Activated naive CD8-positive, alpha-beta T cell treated with anti-CD3 and anti-CD28 coated beads for 36 hours (primary cell): ENCODE results near the gene ZNF692. TPM values are rescaled to one million over a fixed set of nuclear protein-coding genes. Genes with fewer than 3 reads are reported as not detected.

Experiments used
- DNase-seq: peaks from one replicate; pipeline ENCODE4 v3.0.0; 2021
- H3K27ac Mint-ChIP-seq: one replicate; pipeline ENCODE4 v1.8.0; 2022; ENCODE audit warnings: mild to moderate bottlenecking, moderate library complexity, mixed read lengths
- H3K27me3 Mint-ChIP-seq: one replicate; pipeline ENCODE4 v1.8.0; 2022; ENCODE audit warnings: mild to moderate bottlenecking, mixed read lengths
- H3K36me3 Mint-ChIP-seq: one replicate; pipeline ENCODE4 v1.8.0; 2021; ENCODE audit warnings: mild to moderate bottlenecking, mixed read lengths
- H3K4me1 Mint-ChIP-seq: one replicate; pipeline ENCODE4 v1.8.0; 2021; ENCODE audit warnings: mixed read lengths
- H3K4me3 Mint-ChIP-seq: one replicate; pipeline ENCODE4 v1.8.0; 2022; ENCODE audit warnings: mild to moderate bottlenecking, moderate library complexity, mixed read lengths
- H3K9me3 Mint-ChIP-seq: one replicate; pipeline ENCODE4 v1.8.0; 2022; ENCODE audit warnings: mixed read lengths
- total RNA-seq, 2 experiments: library from RNA; stranded (reverse); gene quantifications; one replicate each; pipeline ENCODE4 v1.2.3, GENCODE V29; 2021

ZNF692 gene, protein sequence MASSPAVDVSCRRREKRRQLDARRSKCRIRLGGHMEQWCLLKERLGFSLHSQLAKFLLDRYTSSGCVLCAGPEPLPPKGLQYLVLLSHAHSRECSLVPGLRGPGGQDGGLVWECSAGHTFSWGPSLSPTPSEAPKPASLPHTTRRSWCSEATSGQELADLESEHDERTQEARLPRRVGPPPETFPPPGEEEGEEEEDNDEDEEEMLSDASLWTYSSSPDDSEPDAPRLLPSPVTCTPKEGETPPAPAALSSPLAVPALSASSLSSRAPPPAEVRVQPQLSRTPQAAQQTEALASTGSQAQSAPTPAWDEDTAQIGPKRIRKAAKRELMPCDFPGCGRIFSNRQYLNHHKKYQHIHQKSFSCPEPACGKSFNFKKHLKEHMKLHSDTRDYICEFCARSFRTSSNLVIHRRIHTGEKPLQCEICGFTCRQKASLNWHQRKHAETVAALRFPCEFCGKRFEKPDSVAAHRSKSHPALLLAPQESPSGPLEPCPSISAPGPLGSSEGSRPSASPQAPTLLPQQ
- total RNA-seq = 10 to 100 TPM; 59.1 to 62.2 TPM

DNA sequence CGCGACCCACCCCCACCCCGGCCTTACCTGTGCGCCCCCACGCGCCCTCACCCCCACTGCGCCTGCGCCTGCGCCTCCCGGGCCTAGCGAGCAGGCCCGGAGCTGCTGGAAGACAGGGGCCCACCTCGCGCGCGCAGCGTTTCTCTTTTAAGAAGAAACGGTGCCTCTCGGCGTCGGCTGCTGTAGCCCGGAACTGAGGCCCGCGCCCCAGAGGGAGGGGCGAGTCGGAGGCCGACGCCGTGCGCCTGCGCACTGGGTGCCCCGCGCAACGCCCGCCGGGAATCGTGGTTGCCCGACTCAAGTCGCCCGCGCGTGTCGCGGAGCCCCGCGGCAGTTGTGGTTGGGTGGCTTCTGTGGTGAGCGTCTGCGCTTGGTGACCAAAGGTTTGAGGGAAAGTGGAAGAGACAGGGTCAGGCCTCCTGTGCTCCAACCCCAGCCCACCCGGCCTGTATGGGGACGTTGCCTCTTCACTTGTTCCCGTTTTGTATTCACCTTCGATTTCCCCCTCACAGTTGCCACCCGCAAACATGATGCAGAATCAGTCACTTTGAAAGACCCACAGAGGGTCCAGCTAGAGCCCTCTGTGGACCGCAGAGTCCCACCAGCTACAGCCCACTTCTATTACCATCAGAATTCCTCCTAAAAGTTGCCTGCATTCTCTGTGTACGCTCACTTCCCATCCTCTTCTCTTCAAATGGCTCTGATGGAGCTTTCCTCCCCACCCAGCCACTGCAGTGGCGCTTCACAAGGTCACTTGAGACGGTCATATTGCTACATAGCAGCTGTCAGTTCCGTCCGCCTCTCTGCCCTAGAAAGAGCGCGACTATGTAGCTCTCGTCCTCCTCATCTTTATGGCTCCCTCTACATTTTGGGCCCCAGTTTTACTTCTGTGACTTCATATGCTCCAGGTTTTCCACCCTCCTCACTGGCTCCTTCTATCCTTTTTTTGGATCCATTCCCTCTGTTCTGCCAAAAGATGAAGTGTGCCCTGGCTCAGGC lies at the start of gene ZNF692:
Gene ZNF692 (minus strand): TSS at position 195 of the 999 bp plus-strand sequence. CDS start 776 bp downstream, outside the sequence.
- Mint-ChIP-seq H3K4me3 (peak within 1 kb of the TSS; percentile 95), H3K9me3 (no peaks in the 10 kb centered on the region), H3K4me1 (peaks cover 52% of the 10 kb centered on the region), H3K36me3 (peaks cover 31% of the 10 kb centered on the region), H3K27me3 (no peaks in the 10 kb centered on the region), H3K27ac (peak within 1 kb of the TSS; percentile 97)
- peak; percentile 97 for DNase-seq

DNA sequence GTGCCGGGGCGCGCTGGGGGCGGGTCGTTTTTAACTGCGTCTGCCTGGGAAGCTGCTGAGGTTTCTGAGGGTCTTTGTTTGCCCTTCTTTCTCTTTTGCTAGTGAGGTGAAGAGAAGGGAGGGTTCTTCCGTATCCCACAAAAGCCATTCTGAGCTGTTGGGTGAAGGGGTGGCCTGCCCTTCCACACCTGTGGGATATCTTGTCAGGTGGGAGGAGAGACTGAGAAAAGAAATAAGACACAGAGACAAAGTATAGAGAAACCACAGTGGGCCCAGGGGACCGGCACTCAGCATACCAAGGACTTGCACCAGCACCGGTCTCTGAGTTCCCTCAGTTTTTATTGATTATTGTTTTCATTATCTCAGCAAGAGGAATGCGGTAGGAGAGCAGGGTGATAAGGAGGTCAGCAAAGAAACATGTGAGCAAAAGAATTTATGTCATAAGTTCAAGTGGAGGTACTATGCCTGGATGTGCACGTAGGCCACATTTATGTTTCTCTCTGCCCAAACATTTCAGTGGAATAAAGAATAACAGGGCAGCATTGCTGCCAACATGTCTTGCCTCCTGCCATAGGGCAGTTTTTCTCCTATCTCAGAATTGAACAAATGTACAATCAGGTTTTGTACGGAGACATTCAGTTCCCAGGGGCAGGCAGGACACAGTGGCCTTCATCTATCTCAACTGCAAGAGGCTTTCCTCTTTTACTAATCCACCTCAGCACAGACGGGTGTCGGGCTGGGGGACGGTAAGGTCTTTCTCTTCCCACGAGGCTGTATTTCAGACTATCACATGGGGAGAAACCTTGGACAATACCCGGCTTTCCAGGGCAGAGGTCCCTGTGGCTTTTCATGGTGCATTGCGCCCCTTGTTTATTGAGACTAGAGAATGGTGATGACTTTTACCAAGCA lies 48.1 kb upstream of the ZNF692 start:
- peak overlapping the region; percentile 92 for H3K27ac Mint-ChIP-seq
- H3K9me3 Mint-ChIP-seq = no peaks in the 10 kb centered on the region
- H3K4me3 Mint-ChIP-seq = peak overlapping the region; percentile 96
- DNase-seq = no peak
- H3K27me3 Mint-ChIP-seq = no peaks in the 10 kb centered on the region
- peaks cover 19% of the 10 kb centered on the region for H3K4me1 Mint-ChIP-seq
- H3K36me3 Mint-ChIP-seq = peaks cover 1% of the 10 kb centered on the region

DNA sequence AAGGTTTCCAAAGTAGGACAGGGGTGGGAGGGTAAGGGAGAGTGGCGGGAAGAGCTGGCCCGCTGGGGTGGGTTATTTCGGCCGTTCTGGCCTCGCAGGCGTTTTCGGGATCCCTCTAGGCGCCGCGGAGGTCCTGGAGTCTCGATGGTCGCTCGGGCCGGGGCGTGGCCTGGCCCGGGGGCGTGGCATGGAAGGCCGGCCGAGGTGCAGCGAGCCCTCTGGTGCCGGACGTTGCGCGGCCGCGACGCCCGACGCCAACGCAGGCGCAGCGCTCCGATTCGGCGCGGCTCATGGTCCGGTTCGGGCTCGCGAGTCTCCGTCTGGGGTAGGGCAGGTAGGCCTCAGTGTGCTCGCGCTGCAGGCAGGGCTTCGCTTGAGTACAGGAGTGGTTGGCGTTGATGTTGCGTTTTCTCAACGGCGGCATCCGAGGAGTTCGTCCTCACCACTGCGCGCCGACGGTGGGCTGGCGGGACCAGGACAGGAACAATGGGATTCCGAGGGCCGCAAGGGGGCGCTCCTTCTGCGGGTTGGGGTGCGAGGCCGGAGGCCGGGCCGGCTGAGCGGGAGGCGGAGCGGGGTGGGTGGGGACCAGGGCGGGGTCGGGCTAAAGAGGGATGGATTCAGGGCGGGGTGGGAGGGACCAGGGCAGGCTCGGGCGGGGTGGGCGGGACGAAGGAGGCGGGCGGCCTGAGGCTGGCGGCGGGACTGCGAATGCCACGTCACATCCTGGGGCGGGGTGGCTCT lies 47.3 kb upstream of the ZNF692 start, which contains the start of gene PGBD2:
Gene PGBD2 (plus strand): TSS at position 227 of the 744 bp plus-strand sequence. CDS start 7,628 bp downstream, outside the sequence.
- Mint-ChIP-seq H3K9me3 (no peaks in the 10 kb centered on the region), H3K4me3 (peak within 1 kb of the TSS; percentile 96), H3K27ac (peak within 1 kb of the TSS; percentile 97), H3K27me3 (no peaks in the 10 kb centered on the region), H3K4me1 (peaks cover 19% of the 10 kb centered on the region), H3K36me3 (peaks cover 1% of the 10 kb centered on the region)
- peak; percentile 97 for DNase-seq

DNA sequence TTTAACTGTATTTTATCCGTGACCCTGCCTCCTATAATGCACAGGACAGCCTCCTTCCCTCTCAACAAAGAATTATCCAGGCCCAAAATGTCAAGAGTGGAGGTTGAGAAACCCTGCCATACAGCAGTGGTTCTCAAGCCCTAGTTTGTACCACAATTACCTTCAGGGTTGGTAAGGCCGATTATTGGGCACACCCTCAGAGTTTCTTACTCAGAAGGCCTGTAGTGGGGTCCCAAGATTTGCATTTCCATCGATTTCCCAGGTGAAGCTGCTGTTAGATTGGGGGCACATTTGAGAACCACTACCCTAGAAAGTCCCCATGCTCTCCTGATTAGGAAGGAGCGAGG lies 46.8 kb upstream of the ZNF692 start:
- H3K4me1 Mint-ChIP-seq = peaks cover 19% of the 10 kb centered on the region
- no peak for DNase-seq
- no peaks in the 10 kb centered on the region for H3K27me3 Mint-ChIP-seq
- peak overlapping the region; percentile 97 for H3K27ac Mint-ChIP-seq
- peak overlapping the region; percentile 94 for H3K4me3 Mint-ChIP-seq
- peaks cover 1% of the 10 kb centered on the region for H3K36me3 Mint-ChIP-seq
- no peaks in the 10 kb centered on the region for H3K9me3 Mint-ChIP-seq

DNA sequence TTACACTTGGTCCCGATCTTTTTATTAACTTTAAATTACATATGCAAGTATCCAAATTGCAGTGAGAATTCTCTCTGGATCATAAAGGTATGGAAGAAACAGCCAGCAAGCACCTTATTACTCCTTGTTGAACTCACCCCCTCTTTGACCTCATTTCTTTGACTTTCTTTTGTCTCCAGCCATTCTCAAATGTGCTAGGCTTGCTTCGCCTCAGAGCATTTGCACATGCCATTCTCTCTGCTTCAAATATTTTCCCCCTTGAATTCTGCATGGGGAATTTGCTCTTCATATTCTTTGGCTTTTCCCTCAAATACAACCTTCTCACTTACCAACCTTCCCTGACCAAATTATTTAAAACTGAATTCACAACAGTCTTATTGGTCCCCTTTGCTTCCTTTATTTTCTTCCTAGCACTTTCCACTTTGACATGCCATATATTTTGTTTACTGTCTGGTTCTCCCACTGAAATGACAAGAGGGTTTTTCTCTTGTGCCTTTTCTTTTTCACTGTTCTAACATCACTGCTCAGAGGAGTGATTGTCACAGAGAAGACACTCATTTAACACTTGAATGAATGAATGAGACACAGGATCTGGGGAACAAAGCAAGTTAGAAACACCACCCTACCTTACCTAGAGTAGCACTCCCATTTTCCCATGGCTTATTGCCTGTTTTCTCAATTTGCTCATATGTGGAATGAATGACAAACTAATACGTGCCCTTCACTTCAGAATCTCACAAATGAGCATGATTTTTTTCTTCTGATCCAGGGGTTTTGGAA lies 45.7 kb upstream of the ZNF692 start:
- Mint-ChIP-seq H3K27me3 (peaks cover 2% of the 10 kb centered on the region), H3K9me3 (no peaks in the 10 kb centered on the region), H3K27ac (no peak overlapping the region), H3K36me3 (peaks cover 1% of the 10 kb centered on the region), H3K4me1 (peaks cover 19% of the 10 kb centered on the region), H3K4me3 (no peak overlapping the region)
- DNase-seq = no peak

DNA sequence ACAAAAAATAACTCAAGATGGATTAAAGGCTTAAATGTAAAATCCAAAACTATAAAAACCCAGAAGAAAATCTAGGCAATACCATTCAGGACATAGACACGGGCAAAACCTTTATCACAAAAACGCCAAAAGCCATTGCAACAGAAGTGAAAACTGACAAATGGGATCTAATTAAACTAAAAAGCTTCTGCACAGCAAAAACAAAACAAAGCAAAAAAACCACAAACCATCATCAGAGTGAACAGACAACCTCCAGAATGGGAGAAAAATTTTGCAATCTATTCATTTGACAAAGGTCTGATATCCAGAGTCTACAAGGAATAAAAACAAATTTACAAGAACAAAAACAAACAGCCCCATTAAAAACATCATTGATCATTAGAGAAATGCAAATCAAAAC lies 42.7 kb upstream of the ZNF692 start:
- Mint-ChIP-seq H3K4me3 (no peak overlapping the region), H3K36me3 (no peaks in the 10 kb centered on the region), H3K4me1 (no peaks in the 10 kb centered on the region), H3K27ac (no peak overlapping the region), H3K27me3 (peaks cover 19% of the 10 kb centered on the region), H3K9me3 (no peaks in the 10 kb centered on the region)
- DNase-seq = no peak

DNA sequence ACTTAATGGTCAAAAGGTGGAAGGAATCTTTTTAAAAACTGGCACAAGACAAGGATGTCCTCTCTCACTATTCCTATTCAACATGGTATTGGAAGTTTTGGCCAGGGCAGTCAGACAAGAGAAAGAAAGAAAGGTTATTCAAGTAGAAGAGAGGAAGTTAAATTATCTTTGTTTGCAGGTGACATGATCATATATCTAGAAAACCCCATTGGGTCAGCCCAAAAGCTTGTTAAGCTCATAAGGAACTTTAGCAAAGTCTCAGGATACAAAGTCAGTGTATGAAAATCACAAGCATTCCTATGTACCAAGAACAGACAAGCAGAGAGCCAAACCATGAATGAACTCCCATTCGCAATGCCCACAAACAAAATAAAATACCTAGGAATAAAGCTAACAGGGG lies 41.8 kb upstream of the ZNF692 start:
- H3K4me3 Mint-ChIP-seq = no peak overlapping the region
- no peaks in the 10 kb centered on the region for H3K4me1 Mint-ChIP-seq

DNA sequence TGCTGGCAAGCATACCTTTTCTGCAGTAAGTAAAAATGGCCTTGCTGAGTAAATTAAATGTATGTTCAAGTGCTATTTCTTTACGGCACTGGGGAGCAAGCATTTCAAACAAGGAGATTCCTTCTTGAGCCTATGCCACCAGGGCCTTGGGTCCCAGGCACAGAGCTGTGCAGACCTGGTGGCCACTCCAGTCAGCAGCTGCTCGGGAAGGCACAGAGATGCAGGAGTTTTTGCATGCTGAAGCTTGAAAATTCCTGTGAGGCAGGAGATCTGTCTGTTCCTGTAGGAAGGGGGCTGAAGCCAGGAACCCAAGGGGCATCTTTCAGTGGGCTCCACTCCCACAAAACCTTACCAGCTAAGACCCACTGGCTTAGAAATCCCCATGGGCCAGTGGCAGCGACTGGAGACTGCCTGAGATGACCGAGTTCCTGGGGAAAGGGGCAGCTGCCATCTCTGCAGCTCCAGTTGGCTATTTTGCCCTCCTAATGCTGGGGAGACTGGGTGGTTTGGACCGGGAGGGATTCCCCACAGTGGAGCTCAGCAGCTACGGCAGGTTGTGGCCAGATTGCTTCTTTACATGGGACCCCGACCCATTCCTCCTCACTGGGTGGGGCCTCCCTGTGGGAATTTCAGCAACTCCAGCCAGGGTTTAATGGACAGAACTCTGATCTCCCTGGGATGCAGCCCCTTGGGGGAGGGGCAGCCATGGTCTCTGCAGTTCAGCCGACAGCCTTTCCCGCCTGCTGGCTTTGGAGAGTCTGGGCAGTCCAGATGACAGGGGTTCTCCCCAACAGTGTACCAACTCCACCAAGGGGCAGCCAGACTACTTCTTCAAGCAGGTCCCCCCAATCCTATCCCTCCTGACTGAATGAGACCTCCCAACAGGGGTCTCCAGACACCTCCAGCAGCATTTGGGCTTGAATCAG lies 38.8 kb upstream of the ZNF692 start:
- peaks cover 26% of the 10 kb centered on the region for H3K27me3 Mint-ChIP-seq
- H3K4me3 Mint-ChIP-seq = no peak overlapping the region
- no peaks in the 10 kb centered on the region for H3K4me1 Mint-ChIP-seq
- no peaks in the 10 kb centered on the region for H3K36me3 Mint-ChIP-seq
- H3K27ac Mint-ChIP-seq = no peak overlapping the region
- DNase-seq = no peak
- no peaks in the 10 kb centered on the region for H3K9me3 Mint-ChIP-seq

More for the DNA sequence above, 41.8 kb upstream of the ZNF692 start:
- H3K36me3 Mint-ChIP-seq = no peaks in the 10 kb centered on the region
- H3K27me3 Mint-ChIP-seq = peaks cover 19% of the 10 kb centered on the region
- no peak overlapping the region for H3K27ac Mint-ChIP-seq
- H3K9me3 Mint-ChIP-seq = no peaks in the 10 kb centered on the region
- no peak for DNase-seq

DNA sequence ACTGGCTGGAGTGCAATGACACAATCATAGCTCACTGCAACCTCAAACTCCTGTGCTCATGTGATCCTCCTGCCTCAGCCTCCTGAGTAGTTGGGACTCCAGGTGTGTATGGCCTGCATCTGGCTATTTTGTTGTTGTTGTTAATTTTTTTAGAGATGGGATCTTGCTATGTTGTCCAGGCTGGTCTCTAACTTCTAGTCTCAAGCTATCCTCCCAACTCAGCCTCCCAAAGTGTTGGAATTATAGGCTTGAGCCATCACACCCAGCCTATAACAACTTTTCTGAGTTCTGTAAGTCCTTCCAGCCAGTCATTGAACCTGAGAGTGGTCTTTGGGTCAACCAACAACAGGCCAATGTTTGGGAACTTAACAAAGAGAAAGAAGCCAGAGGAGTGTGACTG lies 36.0 kb upstream of the ZNF692 start:
- Mint-ChIP-seq H3K27ac (no peak overlapping the region), H3K4me3 (no peak overlapping the region), H3K27me3 (peaks cover 26% of the 10 kb centered on the region), H3K9me3 (no peaks in the 10 kb centered on the region), H3K4me1 (no peaks in the 10 kb centered on the region), H3K36me3 (no peaks in the 10 kb centered on the region)
- no peak for DNase-seq

DNA sequence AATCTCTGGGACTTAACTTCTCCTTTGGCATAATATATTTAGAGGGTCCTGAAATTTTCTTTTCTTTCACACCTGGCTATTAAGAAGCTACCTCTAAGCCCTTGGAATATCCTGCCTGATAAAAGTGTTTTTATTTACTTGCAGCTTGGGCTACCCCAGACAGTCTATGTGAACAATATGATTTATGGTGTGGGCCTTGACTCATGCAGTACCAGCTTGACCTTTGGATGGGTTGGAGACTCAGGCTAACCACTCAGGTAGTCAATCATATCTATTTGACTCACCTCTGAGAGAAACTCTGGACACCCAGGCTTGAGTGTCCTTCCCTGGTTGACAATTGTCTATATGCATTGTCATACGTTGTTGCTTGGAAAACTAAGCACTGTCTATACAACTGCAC lies 33.7 kb upstream of the ZNF692 start:
- Mint-ChIP-seq H3K36me3 (no peaks in the 10 kb centered on the region), H3K9me3 (no peaks in the 10 kb centered on the region), H3K4me3 (no peak overlapping the region), H3K4me1 (no peaks in the 10 kb centered on the region), H3K27ac (no peak overlapping the region), H3K27me3 (peaks cover 11% of the 10 kb centered on the region)
- DNase-seq = no peak

DNA sequence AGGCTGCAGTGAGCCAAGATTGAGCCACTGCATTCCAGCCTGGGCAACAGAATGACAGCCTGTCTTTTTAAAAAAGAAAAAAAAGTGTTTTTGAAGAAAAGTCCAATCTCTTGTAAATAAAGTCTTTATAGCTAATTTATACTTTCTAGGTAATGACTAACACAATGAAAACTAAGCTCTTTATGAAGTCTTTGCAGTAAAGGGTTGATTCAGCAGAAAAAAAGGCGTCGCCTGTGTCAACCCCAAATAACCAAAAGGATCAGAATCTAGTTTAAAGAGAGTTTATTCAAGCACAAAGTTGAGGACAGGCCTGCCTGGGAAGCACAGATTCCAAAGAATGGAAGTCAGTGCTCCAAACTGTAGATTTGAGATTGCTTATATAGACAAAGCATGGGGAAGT lies 32.9 kb upstream of the ZNF692 start:
- Mint-ChIP-seq H3K4me1 (no peaks in the 10 kb centered on the region), H3K4me3 (no peak overlapping the region), H3K9me3 (no peaks in the 10 kb centered on the region), H3K27me3 (peaks cover 8% of the 10 kb centered on the region), H3K36me3 (no peaks in the 10 kb centered on the region), H3K27ac (no peak overlapping the region)
- no peak for DNase-seq
